HepG2 (cell line): ENCODE measurements around the gene PHYH. TPM values are rescaled to one million over a fixed set of nuclear protein-coding genes. Genes with fewer than 3 reads are reported as not detected.

Experiments used
- FOXA1 ChIP-seq, 2 experiments: fragments of 450-650 bp in 1 of 2; sonication (generic) in 1 of 2; formaldehyde crosslinking in 1 of 2; IDR thresholded peaks; 2 replicates each; pipeline versions ENCODE4 v1.4.0 to v1.6.1; 2016 to 2020; ENCODE audit warnings: missing genetic modification reagents in 1 of 2
- HNF1A ChIP-seq, 2 experiments: sonication (generic) in 1 of 2; formaldehyde crosslinking in 1 of 2; IDR thresholded peaks; 2 replicates each; pipeline versions ENCODE4 v1.4.0 to v1.6.1; 2016 to 2020; ENCODE audit warnings: borderline replicate concordance in 1 of 2, low read depth in 1 of 2, mild to moderate bottlenecking in 1 of 2, missing genetic modification reagents in 1 of 2
- MYC ChIP-seq: sonication (generic); formaldehyde crosslinking; IDR thresholded peaks from 2 replicates; pipeline ENCODE4 v1.9.0; 2021; ENCODE audit warnings: missing genetic modification reagents, borderline replicate concordance
- NFAT5 ChIP-seq: sonication (generic); formaldehyde crosslinking; IDR thresholded peaks from 2 replicates; pipeline ENCODE4 v1.4.0; 2020; ENCODE audit warnings: missing genetic modification reagents
- NFKBIZ ChIP-seq: IDR thresholded peaks from 2 replicates; pipeline ENCODE4 v1.6.1; 2018; ENCODE audit warnings: missing genetic modification reagents, missing compliant biosample characterization
- NONO ChIP-seq, 2 experiments: fragments of 450-650 bp in 1 of 2; sonication (generic) in 1 of 2; formaldehyde crosslinking in 1 of 2; IDR thresholded peaks in 1 of 2; conservative IDR thresholded peaks in 1 of 2; 2 replicates each; pipeline versions ENCODE4 v1.6.1 to v1.8.0; 2017 to 2022; ENCODE audit warnings: mild to moderate bottlenecking in 1 of 2, missing genetic modification reagents in 1 of 2, moderate library complexity in 1 of 2
- PHF5A ChIP-seq: IDR thresholded peaks from one replicate; pipeline ENCODE4 v1.6.1; 2018; ENCODE audit warnings: low read depth, missing genetic modification reagents; ENCODE audit not compliant: unreplicated experiment
- PRDM15 ChIP-seq: sonication (generic); formaldehyde crosslinking; IDR thresholded peaks from 2 replicates; pipeline ENCODE4 v1.4.0; 2020; ENCODE audit warnings: missing genetic modification reagents
- ZNF138 ChIP-seq: sonication (generic); formaldehyde crosslinking; IDR thresholded peaks from 2 replicates; pipeline ENCODE4 v1.5.0; 2020; ENCODE audit warnings: mild to moderate bottlenecking, low read depth, missing genetic modification reagents
- ZNF496 ChIP-seq: sonication (generic); formaldehyde crosslinking; IDR thresholded peaks from 2 replicates; pipeline ENCODE4 v1.8.1; 2023; ENCODE audit warnings: mild to moderate bottlenecking, moderate library complexity, missing genetic modification reagents; ENCODE audit not compliant: insufficient replicate concordance
- ZNF598 ChIP-seq: sonication (generic); formaldehyde crosslinking; IDR thresholded peaks from 2 replicates; pipeline ENCODE4 v1.5.1; 2020; ENCODE audit warnings: mild to moderate bottlenecking, missing genetic modification reagents, borderline replicate concordance
- ZSCAN5A ChIP-seq: sonication (generic); formaldehyde crosslinking; IDR thresholded peaks from 2 replicates; pipeline ENCODE4 v1.8.0; 2022; ENCODE audit warnings: mild to moderate bottlenecking, missing genetic modification reagents, borderline replicate concordance
- polyA plus RNA-seq, 8 experiments: library from polyadenylated mRNA; depleted of rRNA in 3 of 8; stranded (reverse) in 7 of 8; unstranded in 1 of 8; fragments of >200 nt; fragmentation: Illumina TruSeq in 4 of 8; extraction: Trizol in 4 of 8; gene quantifications; 2 replicates each; pipeline versions ENCODE4 v1.2.1 to v1.2.3, GENCODE V29; 2011 to 2016; ENCODE audit warnings: low read depth in 4 of 8, missing spikeins in 1 of 8, mixed read lengths in 1 of 8; ENCODE audit not compliant: insufficient read depth in 1 of 8
- total RNA-seq, 5 experiments: library from RNA; depleted of rRNA; stranded (reverse); fragments of >200 nt; fragmentation: Illumina TruSeq; extraction: Trizol; gene quantifications; 2 replicates each; pipeline ENCODE4 v1.2.3, GENCODE V29; 2016; ENCODE audit warnings: low read depth in 1 of 5

PHYH gene
- total and polyA plus RNA-seq, 2 of the 13 experiments (the other 11 are each of a cell fraction or from before 2014, with no cell fraction given): 27.2 to 34.5 TPM

GRCh38 chr10:13272164-13272571 is 27.7 kb downstream of the PHYH start (continued):
- TF ChIP-seq NFAT5 (CRISPR knock-in tag): no peak
- TF ChIP-seq ZNF496: no peak
- peak; percentile 19; the same call in 1 of the 2 replicates for TF ChIP-seq MYC (CRISPR knock-in tag)
- no peak for TF ChIP-seq ZNF138 (CRISPR knock-in tag)
- TF ChIP-seq FOXA1 (IDR thresholded peaks at IDR 0.05): no peak
- TF ChIP-seq FOXA1 (CRISPR knock-in tag; IDR thresholded peaks at IDR 0.05): 0 out of 2 replicates have a peak, but pooled peaks have one; percentile 42
- no peak for TF ChIP-seq HNF1A (IDR thresholded peaks at IDR 0.05; ENCODE audit: low read depth)
- no peak for TF ChIP-seq HNF1A (CRISPR knock-in tag; IDR thresholded peaks at IDR 0.05; ENCODE audit: borderline replicate concordance)
- peak; percentile 81; the same call in 1 of the 2 replicates for TF ChIP-seq ZNF598 (CRISPR knock-in tag)
- TF ChIP-seq PHF5A (CRISPR knock-in tag): no peak
- no peak for TF ChIP-seq NFKBIZ
- TF ChIP-seq NONO (IDR thresholded peaks at IDR 0.05): no peak
- TF ChIP-seq NONO (CRISPR knock-in tag; conservative IDR thresholded peaks at IDR 0.05): no peak
- no peak for TF ChIP-seq PRDM15 (CRISPR knock-in tag)
- TF ChIP-seq ZSCAN5A (CRISPR knock-in tag): no peak
